Right lobe of liver (tissue), 6 donors: ENCODE measurements around the gene PODXL. TPM values are rescaled to one million over a fixed set of nuclear protein-coding genes. Genes with fewer than 3 reads are reported as not detected.
A peak's percentile ranks its signal among the peaks of the same experiment; 100 is the strongest.

Experiments
- ATAC-seq, 4 donors: fragments of 200-7000 bp; cut with Tn5 transposase; one replicate each; pipeline ENCODE4 v1.9.1; 2020; ENCODE audit warnings: mild to moderate bottlenecking in 4 of 4, moderate library complexity in 4 of 4
- DNase-seq, 3 donors: peaks; one replicate each; pipeline ENCODE4 v3.0.0-alpha.2; 2020
- H3K27ac ChIP-seq, 3 donors: fragments of 200-600 bp; one replicate each; pipeline ENCODE4 v1.8.0; 2022
- H3K27me3 ChIP-seq, 2 donors: fragments of 200-600 bp; one replicate each; pipeline ENCODE4 v1.8.0; 2022
- H3K36me3 ChIP-seq, 4 donors: fragments of 200-600 bp; sonication (generic) in 1 of 4; one replicate each; pipeline versions ENCODE4 v1.5.1 to v1.8.0; 2017 to 2022; ENCODE audit warnings: control low read depth in 1 of 4
- H3K4me1 ChIP-seq, 4 donors: fragments of 200-600 bp; sonication (generic) in 1 of 4; one replicate each; pipeline versions ENCODE4 v1.5.1 to v1.8.0; 2017 to 2022; ENCODE audit warnings: control low read depth in 1 of 4
- H3K4me3 ChIP-seq, 3 donors: fragments of 200-600 bp; one replicate each; pipeline ENCODE4 v1.8.0; 2022
- H3K9me3 ChIP-seq, 4 donors: fragments of 200-600 bp; sonication (generic) in 1 of 4; one replicate each; pipeline versions ENCODE4 v1.5.1 to v1.8.0; 2017 to 2022; ENCODE audit warnings: control low read depth in 1 of 4
- CTCF ChIP-seq, 4 donors: fragments of 200-600 bp in 3 of 4; fragments of 450-650 bp in 1 of 4; IDR thresholded peaks; one replicate each; pipeline versions ENCODE4 v1.5.1 to v1.8.0; 2016 to 2022; ENCODE audit warnings: antibody characterized with exemption in 4 of 4, mild to moderate bottlenecking in 2 of 4
- POLR2A ChIP-seq: fragments of 450-650 bp; IDR thresholded peaks from one replicate; pipeline ENCODE4 v1.6.1; 2017; ENCODE audit warnings: antibody characterized with exemption, mild to moderate bottlenecking
- WGBS: methylation state at CpG from one replicate; pipeline ENCODE4 v1.1.6; 2018; ENCODE audit warnings: low coverage, low lambda C conversion rate; ENCODE audit not compliant: insufficient coverage; ENCODE audit errors: missing lambda C conversion rate; 5-methylcytosine and 5-hydroxymethylcytosine counted together
- intact Hi-C, 2 donors: fragments of 100-400 bp; cut with DNase I; formaldehyde crosslinking; loops; one replicate each; pipeline versions ENCODE4 v1.11.2 to v1.14.1; 2022
- total RNA-seq, 6 experiments: library from RNA; depleted of rRNA in 2 of 6; stranded (reverse); fragments of >200 nt in 2 of 6; fragmentation: NEBNext Ultra II Directional in 3 of 6; extraction: Animal tissue kit (Norgen Biotek cat#: 25700) in 3 of 6; gene quantifications; one replicate each; pipeline versions ENCODE4 v1.1.0 to v1.2.4, GENCODE V29; 2016 to 2023
- donor health status: DM: no; HTN: yes; CAD: no.
- donor health status: DM: no; HTN: no; CAD: no.
- donor health status: DM: no; HTN: no; CAD: no.
- donor health status: DM: no; HTN: yes; CAD: no.
- donor health status: DM: no; HTN: yes; CAD: no.

Gene PODXL
- total RNA-seq, 6 experiments from 2014 or later: 2.1 to 11.4 (median 3.4) TPM

- H3K4me3 ChIP-seq: no peak overlapping the region
- no peak for TF ChIP-seq POLR2A
- no peak for TF ChIP-seq CTCF (IDR thresholded peaks at IDR 0.05)
- no peaks in the 10 kb centered on the region for H3K27me3 ChIP-seq
- intact Hi-C loops: no loop called here
- H3K4me1 ChIP-seq: peaks cover 0 to 3% (median 0%) of the 10 kb centered on the region in 4 donors
- ATAC-seq (no peak), DNase-seq (no peak)
- H3K27ac ChIP-seq: no peak overlapping the region
- H3K9me3 ChIP-seq: no peaks in the 10 kb centered on the region
- WGBS: 62% methylated on average over 4 of the region's 12 CpGs
- no peaks in the 10 kb centered on the region for H3K36me3 ChIP-seq
Measured at GRCh38 chr7:131537571-131537978, 18.9 kb downstream of the PODXL start.

GRCh38 chr7:131536361-131536849, 20.0 kb downstream of the PODXL start:
- H3K27ac ChIP-seq: no peak overlapping the region
- DNase-seq: no peak
- no peak for ATAC-seq
- H3K4me1 ChIP-seq: peaks cover 0 to 3% (median 0%) of the 10 kb centered on the region in 4 donors
- H3K4me3 ChIP-seq: no peak overlapping the region
- WGBS: 76% methylated on average over 2 of the region's 7 CpGs
- TF ChIP-seq POLR2A: no peak
- H3K9me3 ChIP-seq: no peaks in the 10 kb centered on the region
- H3K36me3 ChIP-seq: no peaks in the 10 kb centered on the region
- intact Hi-C loops: no loop called here
- H3K27me3 ChIP-seq: no peaks in the 10 kb centered on the region

- H3K36me3 ChIP-seq: no peaks in the 10 kb centered on the region
- TF ChIP-seq POLR2A (no peak), CTCF (IDR thresholded peaks at IDR 0.05) (no peak)
- ATAC-seq (peak in 1 of 4 donors; percentile 6), DNase-seq (no peak)
- WGBS: 15% methylated on average over 3 of the region's 15 CpGs
- H3K27ac ChIP-seq: no peak overlapping the region
- no peaks in the 10 kb centered on the region for H3K4me1 ChIP-seq
- intact Hi-C loops: no loop called here
- no peaks in the 10 kb centered on the region for H3K27me3 ChIP-seq
- no peaks in the 10 kb centered on the region for H3K9me3 ChIP-seq
- H3K4me3 ChIP-seq: no peak overlapping the region
Measured at GRCh38 chr7:131533566-131534561, 22.6 kb downstream of the PODXL start.

- intact Hi-C loops: no loop called here
- Histone ChIP-seq H3K36me3 (no peaks in the 10 kb centered on the region), H3K4me3 (no peak overlapping the region), H3K27me3 (no peaks in the 10 kb centered on the region), H3K27ac (no peak overlapping the region), H3K4me1 (no peaks in the 10 kb centered on the region), H3K9me3 (no peaks in the 10 kb centered on the region)
- TF ChIP-seq CTCF (IDR thresholded peaks at IDR 0.05) (no peak), POLR2A (no peak)
- ATAC-seq: peak in 3 of 4 donors; percentile 13 to 41 (median 16)
- DNase-seq: no peak
- WGBS: 0% methylated on average over 1 of the region's 9 CpGs
Measured at GRCh38 chr7:131533151-131533559, 23.3 kb downstream of the PODXL start.

GRCh38 chr7:131532570-131533091, 23.8 kb downstream of the PODXL start:
- H3K27ac ChIP-seq: no peak overlapping the region
- no peaks in the 10 kb centered on the region for H3K27me3 ChIP-seq
- DNase-seq (no peak), ATAC-seq (no peak)
- 52% methylated on average over 5 of the region's 10 CpGs for WGBS
- no peaks in the 10 kb centered on the region for H3K9me3 ChIP-seq
- TF ChIP-seq POLR2A: no peak
- no peak for TF ChIP-seq CTCF (IDR thresholded peaks at IDR 0.05)
- no peaks in the 10 kb centered on the region for H3K36me3 ChIP-seq
- no peaks in the 10 kb centered on the region for H3K4me1 ChIP-seq
- intact Hi-C loops: no loop called here
- H3K4me3 ChIP-seq: no peak overlapping the region
